GM21529 (cell line): ENCODE measurements around the gene ZIC4.

Experiments
- ATAC-seq: cut with Tn5 transposase; IDR thresholded peaks from one replicate; pipeline ENCODE4 v1.9.1; 2021; ENCODE audit not compliant: unreplicated experiment

ZIC4 gene

GRCh38 chr3:147405231-147406027, 914 bp downstream of the ZIC4 start:
- no peak for ATAC-seq

GRCh38 chr3:147404800-147405230, 1.5 kb downstream of the ZIC4 start:
- ATAC-seq, result no peak

GRCh38 chr3:147404000-147404799, 2.1 kb downstream of the ZIC4 start:
- no peak for ATAC-seq

GRCh38 chr3:147403511-147403910, 2.8 kb downstream of the ZIC4 start:
- ATAC-seq, result no peak

GRCh38 chr3:147402159-147402558, 4.2 kb downstream of the ZIC4 start:
- no peak for ATAC-seq

- no peak for ATAC-seq
Measured at GRCh38 chr3:147401421-147401820, 4.9 kb downstream of the ZIC4 start.

GRCh38 chr3:147400999-147401398, 5.3 kb downstream of the ZIC4 start:
- no peak for ATAC-seq

- no peak for ATAC-seq
Measured at GRCh38 chr3:147400111-147400510, 6.2 kb downstream of the ZIC4 start.

GRCh38 chr3:147398813-147399534, 7.4 kb downstream of the ZIC4 start:
- ATAC-seq, result no peak

- ATAC-seq, result no peak
Measured at GRCh38 chr3:147397875-147398812, 8.2 kb downstream of the ZIC4 start.

GRCh38 chr3:147397155-147397874, 9.0 kb downstream of the ZIC4 start:
- no peak for ATAC-seq

GRCh38 chr3:147396712-147397046, 9.7 kb downstream of the ZIC4 start:
- ATAC-seq, result no peak

- ATAC-seq, result no peak
Measured at GRCh38 chr3:147395899-147396711, 10.2 kb downstream of the ZIC4 start.

- ATAC-seq, result no peak
Measured at GRCh38 chr3:147394884-147395225, 11.5 kb downstream of the ZIC4 start.

- no peak for ATAC-seq
Measured at GRCh38 chr3:147393943-147394883, 12.1 kb downstream of the ZIC4 start.

- no peak for ATAC-seq
Measured at GRCh38 chr3:147393261-147393942, 12.9 kb downstream of the ZIC4 start.

GRCh38 chr3:147392625-147392946, 13.8 kb downstream of the ZIC4 start:
- ATAC-seq, result no peak
